GM21381 (cell line): ENCODE data around the gene COPS9.

Experiments used
- ATAC-seq: cut with Tn5 transposase; IDR thresholded peaks from one replicate; pipeline ENCODE4 v1.9.1; 2021; ENCODE audit warnings: mild to moderate bottlenecking, moderate library complexity; ENCODE audit not compliant: unreplicated experiment

COPS9 gene

DNA sequence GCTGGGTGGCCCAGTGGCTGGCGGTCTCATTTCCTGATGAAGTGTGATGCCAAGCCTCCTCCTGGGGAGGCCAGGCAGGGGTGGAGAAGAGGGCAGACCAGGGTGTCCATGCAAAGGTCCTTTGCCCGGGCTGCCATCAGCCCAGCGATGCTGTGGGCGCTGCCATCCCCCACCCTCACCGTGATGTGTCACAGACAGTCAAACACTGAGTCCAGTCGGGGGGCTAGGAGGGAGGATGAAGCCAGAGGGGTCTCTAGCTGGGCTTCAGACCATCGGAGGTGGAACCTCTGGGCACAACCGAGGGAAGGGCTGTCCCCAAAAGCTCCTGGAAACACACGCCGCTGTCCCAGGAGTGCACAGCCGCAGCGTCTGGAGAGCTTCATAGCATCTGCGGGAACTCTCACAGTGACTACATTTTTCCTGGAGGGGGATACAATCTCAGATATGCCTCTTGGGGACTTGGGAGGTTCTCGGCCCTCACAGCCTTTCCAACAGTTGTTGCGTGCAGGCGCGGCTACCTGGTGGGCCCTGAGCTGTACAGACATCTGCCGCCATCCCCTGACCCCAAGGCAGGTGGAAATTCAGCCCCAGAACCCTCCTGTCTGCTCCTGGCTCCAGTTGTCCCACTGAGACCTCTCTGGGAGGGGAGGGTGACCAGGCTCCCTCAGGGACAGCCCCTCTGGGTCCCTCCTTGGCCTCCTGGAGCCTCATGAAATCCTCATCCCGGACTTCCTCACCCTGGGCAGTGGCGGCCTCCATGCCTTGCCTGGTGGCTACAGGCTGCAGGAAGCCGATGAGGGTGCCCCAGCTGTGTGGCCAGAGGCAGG is 30.9 kb upstream of the COPS9 start:
- no peak for ATAC-seq

DNA sequence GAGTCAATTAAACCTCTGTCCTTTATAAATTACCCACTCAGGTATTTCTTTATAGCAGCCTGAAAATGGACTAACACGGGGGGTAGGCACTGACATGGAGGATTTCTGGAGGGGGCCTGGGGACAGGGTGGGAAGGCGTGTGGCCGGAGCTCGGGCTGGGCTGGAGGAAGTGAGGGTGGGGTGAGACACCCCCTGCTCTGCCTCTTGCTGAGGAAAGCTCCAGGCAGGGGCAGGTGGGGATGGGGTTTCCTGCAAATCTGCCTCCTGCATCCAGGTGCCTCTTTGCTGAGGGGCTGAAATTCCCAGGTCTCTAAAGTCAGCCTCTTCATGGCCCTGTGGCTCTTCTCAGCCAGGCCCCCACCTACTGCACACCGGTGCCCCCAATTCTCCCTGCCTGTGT is 30.1 kb upstream of the COPS9 start:
- ATAC-seq, result no peak

DNA sequence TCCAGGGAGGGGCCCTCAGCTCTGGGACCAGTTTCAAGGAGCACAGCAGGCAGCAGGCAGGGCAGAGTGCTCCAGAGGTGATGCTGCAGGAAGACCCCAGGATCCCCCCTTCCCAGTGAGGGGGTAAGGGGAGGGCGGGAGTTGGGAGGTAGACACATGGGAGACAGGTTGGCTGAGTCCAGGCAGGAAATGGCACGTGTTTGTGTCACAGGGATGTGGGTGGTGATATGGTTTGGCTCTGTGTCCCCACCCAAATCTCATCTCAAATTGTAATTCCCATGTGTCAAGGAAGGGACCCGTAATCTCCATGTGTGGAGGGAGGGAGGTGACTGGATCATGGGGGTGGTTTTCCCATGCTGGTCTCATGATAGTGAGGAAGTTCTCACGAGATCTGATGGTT is 29.6 kb upstream of the COPS9 start:
- ATAC-seq, result no peak

DNA sequence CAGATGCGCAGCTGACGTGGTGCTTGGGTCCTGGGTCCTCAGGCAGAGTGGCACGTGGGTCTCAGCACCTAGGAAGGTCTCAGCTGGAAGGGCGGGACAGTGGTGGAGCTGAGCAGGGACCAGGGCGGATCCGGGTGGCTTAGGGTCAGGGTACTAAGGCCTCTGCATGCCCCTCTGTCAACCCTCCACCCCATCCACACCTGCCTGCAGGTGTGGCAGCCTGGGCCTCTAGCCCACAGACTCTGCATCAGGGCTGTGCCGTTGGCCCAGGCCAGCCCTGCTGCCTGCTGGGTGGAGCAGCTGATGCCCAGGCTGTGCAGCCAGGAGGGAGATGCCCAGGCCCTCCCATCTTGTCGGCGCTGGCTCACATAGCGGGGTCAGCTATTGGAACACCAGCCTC is 28.9 kb upstream of the COPS9 start:
- ATAC-seq, result no peak

DNA sequence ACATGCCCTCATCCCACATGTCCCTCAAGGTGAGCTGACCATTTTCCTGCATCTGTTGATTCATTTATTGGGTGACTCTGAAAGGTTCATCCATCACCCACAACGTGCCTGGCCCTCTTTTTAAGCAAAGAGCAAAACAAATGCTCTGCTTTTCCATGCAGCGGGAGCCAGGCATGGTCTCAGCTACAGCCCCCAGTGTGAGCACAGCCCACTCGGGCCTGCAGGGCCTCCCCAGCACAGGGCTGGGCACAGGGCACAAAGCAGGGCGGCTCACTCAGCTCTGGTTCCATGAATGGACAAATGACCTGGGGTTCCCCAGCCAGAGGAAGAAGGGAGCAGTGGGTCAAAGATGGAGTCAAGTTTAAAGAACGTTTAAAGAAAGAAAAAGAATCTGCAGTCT is 28.5 kb upstream of the COPS9 start:
- no peak for ATAC-seq

DNA sequence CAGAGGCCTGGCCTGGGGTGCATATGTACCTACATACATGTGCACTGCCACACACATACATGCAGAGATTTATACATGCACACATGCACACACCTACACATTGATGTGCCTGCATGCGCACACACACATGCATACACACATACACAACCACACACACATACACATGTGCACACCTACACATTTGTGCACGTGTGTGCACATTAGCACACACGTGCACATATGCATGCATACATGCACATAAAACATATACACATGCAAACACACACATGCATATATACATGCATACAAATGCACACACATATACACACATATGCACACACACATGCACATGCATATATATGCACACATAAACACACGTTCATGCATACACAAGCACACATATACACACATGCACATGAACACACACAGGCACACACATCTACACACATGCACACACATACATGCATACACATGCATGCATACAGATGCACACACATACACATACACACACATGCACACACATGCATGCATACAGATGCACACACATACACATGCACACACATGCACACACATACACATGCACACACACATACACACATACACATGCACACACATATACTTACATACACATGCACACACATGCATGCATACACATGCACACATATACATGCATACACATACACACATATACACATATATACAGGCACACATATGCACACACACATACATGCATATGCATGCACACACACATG is 27.9 kb upstream of the COPS9 start:
- no peak for ATAC-seq

DNA sequence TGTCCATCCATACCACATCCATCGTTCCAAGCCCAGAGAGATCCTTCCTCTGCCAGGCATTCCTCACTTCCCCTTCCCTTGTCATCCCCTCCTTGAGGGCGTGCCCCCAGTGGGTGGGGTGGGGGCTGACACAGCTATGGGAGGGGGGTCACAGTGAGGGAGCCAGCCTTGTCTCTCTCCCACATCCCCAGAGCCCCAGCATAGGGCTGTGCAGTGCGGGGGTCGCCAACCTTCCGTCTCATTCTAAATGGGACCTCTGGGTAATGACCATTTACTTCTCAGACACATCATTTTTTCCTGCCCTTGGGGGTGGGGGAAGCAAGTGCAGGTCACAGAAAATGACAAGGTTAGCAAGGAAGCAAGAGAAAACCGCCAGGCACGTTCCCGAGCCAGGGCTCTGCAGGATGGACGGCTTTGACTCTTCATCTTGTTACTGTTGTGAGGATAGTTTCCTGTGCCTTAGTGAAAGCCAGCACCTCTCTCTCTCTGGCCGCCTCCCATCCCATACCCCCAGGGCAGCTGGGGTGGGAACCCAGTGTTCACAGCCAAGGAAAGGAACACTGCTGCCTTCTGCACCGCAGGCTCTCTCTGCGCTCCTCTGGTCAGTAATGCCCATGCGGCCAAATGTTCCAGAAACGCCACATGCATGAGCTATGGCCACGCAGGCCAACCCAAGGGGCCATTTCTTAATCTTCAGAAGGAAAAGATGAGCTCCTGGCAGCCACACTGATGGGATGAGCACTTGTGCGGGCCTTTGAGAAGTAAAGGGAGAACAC is 27.0 kb upstream of the COPS9 start:
- no peak for ATAC-seq

DNA sequence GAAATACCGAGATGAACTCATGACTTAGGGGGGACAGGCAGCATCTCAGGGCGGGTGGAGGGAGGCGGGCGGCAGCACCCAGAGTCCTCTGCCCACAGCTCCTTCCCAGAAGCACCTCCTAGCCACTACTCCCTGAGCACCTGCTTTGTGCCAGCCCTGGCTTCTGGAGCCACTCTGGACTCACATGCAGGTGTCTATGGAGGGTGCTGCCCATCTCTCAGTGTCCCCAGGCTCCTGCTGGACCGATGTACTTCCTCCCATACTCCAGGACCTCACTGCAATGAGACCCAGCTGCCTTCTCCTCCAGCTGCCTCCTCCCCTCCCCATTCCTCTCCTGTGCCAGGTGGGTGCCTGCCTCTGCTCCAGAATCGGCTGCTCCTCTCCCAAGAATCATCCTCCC is 26.4 kb upstream of the COPS9 start:
- no peak for ATAC-seq

DNA sequence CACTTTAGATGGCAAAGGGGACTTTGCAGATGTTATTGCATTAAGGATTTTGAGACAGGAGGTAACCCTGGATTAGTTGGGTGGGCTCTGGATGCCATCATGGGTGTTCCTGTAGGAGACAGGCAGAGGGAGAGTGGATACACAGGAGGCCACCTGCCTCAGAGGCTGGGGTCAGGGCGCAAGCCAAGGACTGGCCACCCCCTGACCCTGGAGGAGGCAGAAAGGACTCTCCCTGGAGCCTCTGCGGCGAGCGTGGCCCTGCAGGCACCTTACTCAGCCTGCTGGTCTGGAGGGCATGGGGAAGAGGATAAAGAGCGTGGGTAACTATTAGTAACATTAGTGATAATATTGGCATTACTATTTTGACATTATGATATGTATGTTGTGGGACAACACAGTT is 25.9 kb upstream of the COPS9 start:
- ATAC-seq, result no peak

DNA sequence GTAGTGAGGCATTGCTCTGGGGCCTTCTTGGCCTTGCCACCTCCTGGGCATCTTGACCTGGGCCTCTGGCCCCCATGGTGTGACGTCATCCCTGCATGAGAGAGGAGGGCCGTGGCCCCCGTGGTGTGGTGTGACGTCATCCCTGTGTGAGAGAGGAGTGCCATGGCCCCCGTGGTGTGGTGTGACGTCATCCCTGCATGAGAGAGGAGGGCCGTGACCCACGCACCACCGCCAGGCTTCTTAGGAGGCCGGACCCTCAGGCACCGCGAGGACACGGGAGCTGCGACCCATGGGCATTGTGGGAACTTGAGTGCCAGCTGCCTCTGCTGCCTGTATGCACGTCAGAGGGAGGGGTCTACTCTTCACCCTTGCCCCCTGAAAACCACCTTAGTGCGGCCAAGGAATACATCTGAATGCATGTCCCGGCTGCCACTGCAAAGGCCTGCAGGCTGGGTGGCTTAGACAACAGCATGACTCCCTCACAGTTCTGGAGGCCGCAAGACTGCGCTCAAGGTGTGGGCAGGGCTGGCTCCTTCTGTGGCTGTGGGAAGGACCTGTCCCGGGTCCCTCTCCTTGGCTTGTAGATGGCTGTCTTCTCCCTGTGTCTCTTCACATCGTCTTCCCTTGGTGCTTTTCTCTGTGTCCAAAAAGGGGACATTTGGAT is 25.1 kb upstream of the COPS9 start:
- no peak for ATAC-seq

DNA sequence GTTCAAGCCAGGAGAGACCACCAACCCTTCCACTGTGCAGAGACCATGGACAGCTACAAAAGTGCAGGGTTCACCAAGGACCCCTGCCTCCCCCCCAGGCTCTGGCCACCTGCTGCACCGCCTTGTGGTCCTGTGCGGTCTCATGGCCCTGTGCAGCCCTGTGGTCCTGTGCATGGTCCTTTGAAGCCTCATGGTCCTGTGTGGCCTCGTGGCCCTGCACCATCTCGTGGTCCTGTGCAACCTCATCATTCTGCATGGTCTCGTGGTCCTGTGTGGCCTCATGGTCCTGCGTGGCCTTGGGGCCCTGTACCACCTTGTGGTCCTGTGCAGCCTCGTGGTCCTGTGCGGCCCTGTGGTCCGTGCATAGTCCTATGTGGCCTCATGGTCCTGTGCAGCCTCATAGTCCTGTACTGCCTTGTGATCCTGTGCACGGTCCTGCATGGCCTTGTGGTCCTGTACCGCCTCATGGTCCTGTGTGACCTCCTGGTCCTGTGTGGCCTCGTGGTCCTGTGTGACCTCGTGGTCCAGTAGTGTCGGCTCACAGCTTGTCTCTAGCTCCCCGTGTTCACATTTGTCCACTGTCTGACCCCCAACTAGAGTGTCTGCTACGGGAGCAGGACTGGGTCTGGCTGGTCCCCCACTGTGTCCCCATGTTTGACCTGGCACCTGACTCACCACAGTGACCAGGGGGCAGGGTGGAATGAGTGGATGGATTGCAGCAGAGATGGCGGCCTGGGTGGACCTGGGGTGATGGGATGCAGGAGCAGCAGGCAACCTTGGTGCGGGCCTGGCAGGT is 24.4 kb upstream of the COPS9 start:
- no peak for ATAC-seq

DNA sequence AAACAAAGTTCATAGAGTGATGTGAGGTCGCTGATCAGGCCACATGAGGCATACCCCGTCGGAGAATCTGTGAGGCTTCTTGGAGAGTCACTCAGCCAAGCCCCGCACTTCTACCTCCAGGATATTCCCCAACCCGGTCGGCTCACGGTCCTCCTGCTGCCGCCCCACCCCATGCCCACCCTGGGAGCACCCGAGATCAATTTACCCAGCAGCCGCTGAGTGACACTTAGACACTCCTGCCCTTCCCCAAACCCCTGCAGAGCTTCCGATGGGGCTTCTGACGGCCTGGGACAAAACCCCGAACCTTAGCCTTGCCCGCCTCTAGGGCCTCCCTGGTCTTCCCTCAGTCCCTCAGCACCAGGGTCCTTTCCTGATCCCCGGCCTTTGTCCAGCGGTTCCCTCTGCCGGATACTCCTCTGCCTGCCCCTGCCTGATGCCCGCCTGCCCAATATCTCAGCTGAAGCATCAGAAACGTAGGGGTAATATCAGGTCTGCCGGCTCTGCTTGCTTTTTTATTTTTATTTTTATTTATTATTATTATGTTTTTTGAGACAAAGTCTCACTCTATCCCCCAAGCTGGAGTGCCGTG is 23.2 kb upstream of the COPS9 start:
- ATAC-seq, result no peak

DNA sequence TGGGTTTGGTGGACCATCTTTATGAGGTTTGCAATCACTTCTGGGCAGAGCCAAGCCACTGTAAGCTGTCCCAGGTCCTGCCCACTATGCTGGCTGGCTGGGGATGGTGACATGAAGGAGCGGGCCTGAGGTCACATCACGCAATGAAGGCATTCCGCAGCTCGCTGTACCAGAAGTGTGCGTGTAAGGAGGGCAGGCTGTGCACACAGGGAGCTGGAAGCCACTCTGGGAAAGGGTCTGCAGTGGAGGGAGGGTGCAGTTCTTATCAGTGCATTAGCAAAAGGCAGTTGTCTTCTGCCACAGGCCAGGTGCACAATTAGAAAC is 21.0 kb upstream of the COPS9 start:
- ATAC-seq, result no peak

DNA sequence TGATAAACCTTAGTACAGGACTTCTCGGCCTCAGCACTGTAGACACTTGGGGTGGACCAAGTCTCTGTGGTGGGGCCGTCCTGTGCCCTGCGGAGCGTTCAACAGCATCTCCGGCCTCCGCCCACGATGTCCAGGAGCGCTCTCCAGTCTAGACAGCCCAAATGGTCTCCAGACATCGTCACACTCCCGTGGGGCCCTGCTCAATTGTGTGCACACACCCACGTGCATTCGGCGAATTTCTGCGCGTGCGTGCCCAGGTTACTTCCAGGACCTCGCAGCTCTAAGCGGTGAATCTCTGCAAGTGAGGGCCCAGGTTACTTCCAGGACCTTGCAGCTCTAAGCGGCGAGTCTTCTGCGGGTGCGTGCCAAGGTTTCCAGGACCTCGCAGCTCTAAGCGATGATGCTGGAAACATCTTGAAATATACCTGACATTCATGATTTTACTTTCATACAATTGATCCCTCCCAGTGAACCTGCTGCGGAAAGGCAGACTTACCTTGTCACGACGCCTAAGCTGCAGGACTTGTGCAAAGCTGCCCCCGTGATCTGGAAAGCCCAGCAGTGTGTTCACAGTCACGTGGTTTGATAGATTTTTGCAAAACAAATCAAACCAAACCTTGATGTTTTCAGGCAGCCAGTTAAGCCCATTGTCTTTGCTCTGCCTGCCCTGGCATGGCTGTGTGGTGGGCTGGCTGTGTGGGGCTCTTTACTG is 20.5 kb upstream of the COPS9 start:
- no peak for ATAC-seq

DNA sequence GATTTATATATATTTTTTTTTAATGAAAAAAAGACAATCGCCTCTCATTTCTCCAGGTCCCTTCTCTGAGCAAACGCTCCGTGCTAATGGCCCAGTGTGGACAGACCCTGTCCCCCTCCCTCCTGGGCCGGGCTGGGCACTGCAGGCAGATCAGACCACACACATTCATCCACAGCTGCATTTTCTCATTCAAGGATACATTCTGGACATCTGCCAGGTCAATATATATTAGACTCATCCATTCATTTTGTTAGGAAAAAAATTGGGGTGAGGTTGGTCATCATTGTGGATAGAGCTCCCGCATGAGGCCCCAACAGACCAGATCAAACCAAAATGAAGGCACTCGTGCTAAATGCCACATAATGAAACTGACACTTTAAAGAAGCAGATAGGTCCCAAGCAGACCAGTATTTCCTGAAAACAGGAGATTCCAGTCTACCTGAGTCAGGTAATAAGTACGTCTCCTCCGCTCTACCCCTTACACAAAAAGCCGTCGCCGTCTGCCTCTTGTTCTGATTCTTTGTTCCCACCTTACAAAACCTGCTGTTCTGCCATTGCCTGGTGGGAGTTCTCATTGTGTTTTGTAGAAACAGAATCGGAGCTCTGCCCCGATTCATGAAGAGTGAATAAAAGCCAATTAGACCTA is 19.8 kb upstream of the COPS9 start:
- no peak for ATAC-seq

DNA sequence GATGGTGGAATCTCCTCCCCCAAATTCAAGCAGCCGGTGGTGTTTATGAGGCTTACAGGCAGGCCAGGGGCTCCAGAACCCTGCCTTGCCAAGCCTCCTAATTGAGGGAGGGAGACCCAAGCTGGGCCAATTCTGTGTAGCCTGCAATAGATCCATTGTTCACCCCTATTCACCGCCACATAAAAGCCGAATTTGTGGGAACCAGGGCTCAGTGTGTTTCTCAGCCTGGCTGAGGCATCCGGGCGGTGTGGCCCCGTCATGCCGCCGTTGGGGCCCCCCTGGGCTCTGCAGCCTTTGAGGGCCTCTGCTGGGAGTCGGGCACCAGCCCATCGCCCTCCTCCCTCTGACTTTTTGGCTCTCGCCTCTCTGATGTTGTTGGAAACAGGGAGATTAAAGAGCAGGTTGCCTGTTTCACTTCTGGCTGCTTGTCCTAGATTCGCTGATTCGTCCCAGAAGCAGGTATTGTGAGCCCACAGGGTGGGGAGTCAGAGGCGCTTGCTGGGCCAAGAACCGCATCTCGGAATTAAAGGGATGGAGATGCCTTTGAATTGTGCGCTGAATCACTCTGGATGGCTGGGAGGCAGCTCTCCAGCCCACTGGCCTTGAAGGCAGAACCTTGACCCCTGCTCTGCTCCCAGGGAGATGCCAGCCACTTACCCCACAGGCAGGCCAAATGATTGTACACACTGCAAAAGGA is 19.1 kb upstream of the COPS9 start:
- no peak for ATAC-seq

DNA sequence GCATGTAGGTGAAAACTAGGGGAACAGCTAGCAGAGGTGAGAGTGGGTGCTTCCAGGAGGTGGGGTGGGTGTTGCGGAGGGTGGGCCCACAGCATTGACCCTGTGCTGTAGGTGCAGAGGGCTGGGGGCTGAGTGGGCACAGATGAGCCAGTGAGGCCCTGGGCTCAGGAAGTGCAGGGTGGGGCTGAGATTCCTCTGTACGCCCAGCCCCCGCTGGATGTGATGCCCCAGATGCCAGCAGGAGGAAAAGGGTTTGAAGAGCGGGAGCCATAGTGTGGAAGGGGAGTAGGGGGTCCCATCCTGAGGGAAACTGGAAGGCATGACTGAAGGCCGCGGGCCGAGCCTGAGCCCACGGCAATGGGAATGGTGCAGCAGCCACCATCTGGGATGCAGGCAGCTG is 18.5 kb upstream of the COPS9 start:
- ATAC-seq, result no peak

DNA sequence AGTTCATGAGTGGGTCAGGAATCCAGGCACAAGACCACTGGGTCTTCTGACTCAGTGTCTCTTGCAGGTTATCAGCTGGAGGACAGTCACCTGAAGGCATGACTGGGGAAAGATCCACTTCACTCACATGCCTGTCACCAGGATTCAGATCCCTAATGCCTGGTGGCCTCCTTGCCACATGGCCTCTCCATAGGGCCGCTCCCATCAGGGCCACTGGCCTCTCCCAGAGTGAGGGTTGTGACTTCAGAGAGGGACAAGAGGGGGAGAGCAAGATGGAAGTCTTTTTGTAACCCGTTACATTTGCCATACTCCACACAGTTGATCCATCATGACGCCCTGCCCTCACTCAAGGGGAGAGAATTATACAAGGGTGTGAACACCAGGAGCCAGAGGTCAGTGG is 17.3 kb upstream of the COPS9 start:
- ATAC-seq, result no peak
